NCI-H748 (cell line): Measurements from ENCODE around the gene AKAP13.

Experiments
- DNase-seq: peaks from one replicate; lab custom pipeline; 2025; ENCODE audit not compliant: unreplicated experiment; lab: John Stamatoyannopoulos, UW

The AKAP13 gene

GRCh38 chr15:85691350-85692240 lies 311.2 kb downstream of the AKAP13 start:
- DNase-seq = no peak

GRCh38 chr15:85692321-85692720 lies 311.9 kb downstream of the AKAP13 start:
- no peak for DNase-seq

DNA sequence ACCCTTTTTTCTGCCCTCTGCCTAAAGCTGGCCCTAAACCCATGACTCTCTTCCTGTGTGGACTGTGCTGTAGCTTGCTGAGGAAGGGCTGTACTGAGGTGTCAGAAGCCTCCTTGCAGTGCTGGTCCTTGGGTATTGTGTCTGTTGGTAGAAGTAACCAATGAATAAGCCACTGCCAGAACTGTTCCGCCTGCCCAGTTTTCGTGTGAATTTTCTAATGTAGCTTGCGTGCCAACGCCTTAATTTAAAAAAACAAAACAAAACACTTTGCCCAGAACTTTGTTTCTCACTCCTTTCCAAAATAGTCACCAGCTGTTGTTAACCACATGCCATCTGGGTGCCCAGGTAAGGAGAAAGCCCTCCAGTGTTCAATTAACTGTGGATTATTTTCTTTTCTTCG lies 312.5 kb downstream of the AKAP13 start:
- DNase-seq = no peak

- no peak for DNase-seq
Observed at GRCh38 chr15:85693277-85693676, 312.9 kb downstream of the AKAP13 start.

DNA sequence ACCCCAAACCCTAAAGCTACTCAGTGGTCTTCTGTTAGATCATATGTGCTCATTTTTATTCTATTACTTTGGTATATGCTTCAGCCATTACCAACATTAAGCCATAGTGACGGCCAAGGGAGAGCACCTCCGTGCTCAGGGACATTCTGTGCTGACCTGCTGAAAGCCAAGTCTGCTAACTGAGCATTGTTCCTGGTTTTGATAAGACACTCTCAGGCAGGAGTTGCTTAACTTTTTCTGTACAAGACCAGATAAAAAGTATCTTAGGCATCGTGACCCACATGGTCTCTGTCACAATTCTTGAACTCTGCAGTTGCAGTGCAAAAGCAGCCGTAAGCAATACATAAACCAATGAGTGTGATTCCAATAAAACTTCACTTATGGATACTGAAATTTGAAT lies 313.7 kb downstream of the AKAP13 start:
- no peak for DNase-seq

DNA sequence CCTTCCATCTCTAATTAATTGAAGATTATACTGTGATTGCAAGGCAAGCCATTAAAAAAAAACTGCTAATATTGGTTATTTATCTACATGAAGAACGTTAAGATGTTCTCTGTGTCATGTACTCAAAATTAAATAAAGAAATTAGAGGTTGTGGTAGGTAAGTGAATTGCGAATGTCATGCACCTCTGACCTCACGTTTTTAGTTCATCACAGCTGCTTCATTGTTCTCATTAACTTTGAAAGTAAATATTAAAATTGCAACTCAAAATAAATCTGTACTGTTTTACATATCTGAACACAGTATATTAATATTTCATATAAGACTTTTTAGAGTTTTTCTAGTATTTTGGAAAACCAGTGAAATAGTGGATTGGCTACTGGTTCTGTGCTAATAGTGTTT lies 320.4 kb downstream of the AKAP13 start:
- DNase-seq = no peak

- no peak for DNase-seq
Observed at GRCh38 chr15:85702321-85703101, 322.1 kb downstream of the AKAP13 start.

DNA sequence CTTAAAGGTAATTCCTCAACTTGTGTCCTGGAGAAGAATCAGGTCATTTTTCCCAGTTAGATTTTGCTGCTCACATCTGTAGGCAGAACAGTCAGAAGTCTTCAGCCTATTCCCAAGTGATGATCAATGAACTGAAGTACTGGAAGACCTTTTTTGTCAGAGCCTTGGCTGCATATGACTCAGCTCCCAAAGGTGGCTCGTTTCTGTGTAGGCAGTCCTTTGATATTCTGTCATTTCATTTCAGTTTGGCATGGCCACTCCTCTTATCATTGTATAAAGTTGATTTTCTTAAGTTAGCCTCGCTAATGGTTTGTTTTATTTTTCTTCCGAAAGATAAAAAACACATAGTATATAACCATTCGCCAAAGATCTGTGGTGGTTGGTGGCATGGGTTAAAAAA lies 323.7 kb downstream of the AKAP13 start:
- no peak for DNase-seq

DNA sequence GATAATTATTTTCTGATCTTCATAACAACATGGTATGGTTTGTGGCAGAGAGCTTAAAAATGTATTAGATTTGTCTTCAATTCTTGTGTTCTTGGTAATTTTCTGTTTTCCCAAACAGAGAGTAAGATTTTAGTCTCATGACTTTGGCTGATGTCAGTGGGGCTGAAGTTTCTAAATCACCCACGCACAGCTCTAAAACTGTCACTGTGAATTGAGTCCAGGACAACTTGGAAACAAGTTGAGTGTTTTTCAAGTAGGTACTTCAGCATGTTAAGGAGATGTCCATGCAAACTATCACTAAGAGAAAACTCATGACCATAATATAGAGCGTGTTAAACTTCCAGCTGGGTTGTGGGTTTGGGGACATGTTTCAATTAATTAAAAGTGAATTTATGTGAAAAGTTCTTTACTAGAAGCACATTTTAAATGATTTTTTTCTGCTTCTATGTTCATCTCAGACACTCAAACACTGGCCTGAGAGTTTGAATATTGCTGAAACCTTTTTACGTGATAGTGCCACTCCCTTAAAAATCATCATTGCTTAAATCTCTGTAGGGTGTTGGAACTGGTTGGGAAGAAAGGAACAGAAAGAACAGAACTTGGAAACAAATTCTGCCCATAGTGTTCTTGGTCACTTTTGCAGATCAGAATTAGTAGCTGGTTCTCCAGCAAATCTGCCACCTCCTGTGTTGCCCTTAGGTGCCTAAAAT lies 324.5 kb downstream of the AKAP13 start:
- no peak for DNase-seq

DNA sequence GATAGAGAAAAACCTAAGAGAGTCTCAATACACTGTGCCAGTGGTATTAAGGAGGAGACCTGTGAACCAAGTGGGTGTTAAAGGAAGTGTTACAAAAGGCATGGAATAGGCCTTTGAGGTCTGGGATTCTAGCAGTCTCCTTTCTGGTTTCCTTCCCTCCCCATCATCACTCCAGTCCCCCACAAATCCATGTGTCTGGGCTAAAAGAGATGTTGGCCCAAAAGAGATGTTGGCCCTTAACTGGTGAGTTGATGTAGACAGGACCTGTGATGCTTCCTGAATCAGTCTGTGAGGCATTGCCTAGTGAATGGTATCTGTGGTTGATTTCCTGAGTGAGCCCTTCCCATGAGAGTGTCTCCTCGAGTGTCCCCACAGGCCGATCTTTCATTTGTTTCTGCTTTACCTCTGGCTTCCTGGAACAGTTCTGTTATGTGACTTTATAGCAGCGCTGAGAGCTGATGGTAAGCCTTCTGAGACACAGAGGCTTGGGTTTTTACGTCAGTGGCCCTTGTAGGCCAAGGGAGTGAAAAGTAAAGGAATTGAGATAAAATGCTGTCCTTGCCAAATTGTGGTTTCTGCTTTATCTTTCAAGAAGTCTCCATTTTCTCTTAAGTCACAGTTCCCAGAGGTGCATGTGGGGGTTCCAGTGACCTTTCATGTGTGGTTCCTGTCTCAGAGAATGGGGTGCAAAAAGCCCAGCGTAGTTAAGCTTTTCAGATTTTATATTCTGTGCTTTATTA lies 326.5 kb downstream of the AKAP13 start:
- DNase-seq = no peak

DNA sequence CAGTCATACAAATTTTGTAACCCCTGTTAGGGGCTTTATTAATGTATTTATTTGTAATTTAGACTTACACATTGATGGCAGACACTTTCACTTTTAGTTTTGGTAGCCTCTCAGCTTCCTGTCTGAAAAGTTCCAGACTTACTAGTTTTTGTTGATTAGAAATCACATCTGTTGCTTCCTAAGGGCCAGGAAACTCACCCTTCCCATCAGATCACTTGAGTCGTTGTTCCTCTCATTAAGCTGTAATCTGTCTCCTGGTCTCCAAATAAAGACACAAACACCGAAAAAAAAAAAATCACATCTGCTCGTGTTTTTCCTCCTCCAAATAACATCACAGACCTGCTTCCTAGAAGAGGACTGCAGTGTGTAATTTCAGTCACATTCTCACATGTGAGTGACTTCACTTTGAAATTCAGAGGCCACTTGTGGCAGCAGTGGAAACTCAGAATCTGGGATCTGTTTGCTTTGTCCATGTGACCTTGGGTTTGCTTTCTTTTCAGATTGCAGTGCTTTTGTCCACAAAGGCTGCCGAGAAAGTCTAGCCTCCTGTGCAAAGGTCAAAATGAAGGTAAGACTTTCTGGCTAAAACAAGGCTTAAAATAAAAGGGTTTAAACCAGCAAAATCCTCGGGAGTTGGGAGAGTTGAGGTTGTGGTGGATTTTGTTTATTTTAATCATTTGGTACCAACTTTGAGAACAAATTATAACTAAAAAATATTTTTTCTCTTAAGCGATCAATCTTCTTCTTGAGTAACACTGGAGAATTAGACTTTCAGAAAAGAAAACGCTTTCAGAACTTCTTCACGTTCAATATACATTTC lies 327.3 kb downstream of the AKAP13 start:
- DNase-seq = no peak

DNA sequence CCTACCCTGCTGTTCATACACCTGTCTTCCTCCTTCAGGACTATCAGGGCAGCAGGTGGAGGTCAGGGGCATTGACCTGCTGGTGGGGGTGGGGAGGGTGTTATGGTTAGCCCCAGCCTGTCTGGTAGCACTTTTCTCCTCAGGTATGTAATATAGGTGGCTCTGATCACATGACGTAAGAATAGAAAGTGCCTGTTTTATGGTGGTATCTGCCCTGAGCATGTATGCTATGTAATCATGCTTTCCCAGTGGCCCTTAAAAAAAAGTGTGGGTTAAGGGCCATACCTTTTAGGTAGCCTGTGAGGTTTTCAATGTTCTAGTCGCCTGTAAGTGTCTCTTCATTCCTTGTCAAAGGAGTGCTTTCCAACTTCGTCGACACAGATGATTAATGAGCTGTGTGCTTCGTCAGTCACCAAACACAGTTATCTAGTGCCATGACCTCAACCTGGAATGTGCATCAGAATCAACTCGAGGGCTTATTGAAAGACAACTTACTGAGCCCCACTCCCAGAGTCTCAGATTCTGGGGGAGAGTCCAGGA lies 328.1 kb downstream of the AKAP13 start:
- no peak for DNase-seq

DNA sequence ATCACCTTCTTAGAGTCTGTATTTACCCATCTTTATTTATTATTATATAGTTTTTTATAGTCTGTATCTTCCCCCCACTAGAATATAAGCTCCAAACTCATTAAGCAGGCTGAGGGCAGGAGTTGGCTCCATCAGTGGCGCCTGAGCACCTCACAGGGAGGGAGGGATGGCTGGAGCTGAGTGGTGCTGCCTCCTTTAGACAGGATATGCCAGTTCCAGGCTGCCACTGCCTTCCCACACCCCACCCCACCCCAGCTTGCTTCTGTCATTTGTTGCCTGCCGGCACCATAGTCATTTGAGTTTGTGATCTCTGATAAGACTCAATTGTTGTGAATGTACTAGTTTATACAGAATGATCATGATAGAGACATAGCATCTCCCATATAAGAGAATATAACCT lies 328.8 kb downstream of the AKAP13 start:
- DNase-seq = no peak

GRCh38 chr15:85710340-85710842 lies 330.0 kb downstream of the AKAP13 start:
- no peak for DNase-seq

DNA sequence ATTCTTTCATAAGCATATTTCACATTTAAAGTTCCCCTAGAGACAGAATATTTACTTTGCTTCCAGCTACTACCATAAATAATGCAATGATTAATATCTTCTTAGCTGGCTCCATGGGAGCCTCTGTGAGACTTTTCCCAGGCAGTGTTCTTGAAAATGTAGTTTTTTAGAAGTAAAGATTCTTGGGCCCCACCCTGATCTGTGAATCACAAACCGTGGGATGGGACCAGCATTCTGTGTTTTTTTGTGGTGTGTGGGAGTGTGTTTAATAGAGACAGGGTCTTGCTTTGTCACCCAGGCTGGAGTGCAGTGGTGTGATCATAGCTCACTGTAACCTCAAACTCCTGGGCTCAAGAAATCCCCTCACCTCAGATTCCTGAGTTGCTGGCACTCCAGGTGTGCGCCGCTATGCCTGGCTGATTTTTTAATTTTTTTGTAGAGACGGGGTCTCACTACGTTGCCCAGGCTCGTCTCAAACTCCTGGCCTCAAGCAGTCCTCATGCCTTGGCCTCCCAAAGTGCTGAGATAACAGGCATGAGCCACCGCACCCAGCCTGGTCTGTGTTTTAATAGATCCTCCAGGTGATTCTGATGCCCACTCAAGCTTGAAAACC lies 331.3 kb downstream of the AKAP13 start:
- no peak for DNase-seq

GRCh38 chr15:85716261-85716660 lies 335.9 kb downstream of the AKAP13 start:
- DNase-seq = no peak

- DNase-seq = no peak
Observed at GRCh38 chr15:85717212-85717611, 336.8 kb downstream of the AKAP13 start.

- no peak for DNase-seq
Observed at GRCh38 chr15:85718271-85718971, 338.0 kb downstream of the AKAP13 start.

DNA sequence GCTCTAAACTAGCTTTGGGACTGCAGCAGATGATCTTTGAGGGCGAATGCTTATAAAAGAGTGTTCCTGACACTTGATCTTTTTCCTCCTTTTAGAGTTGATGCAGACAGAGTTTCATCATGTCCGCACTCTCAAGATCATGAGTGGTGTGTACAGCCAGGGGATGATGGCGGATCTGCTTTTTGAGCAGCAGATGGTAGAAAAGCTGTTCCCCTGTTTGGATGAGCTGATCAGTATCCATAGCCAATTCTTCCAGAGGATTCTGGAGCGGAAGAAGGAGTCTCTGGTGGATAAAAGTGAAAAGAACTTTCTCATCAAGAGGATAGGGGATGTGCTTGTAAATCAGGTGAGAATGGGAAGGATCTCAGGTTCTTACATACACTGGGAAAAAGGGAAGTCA lies 338.6 kb downstream of the AKAP13 start:
- DNase-seq = no peak
